ENCODE results near the gene NEBL.

NEBL gene

DNA sequence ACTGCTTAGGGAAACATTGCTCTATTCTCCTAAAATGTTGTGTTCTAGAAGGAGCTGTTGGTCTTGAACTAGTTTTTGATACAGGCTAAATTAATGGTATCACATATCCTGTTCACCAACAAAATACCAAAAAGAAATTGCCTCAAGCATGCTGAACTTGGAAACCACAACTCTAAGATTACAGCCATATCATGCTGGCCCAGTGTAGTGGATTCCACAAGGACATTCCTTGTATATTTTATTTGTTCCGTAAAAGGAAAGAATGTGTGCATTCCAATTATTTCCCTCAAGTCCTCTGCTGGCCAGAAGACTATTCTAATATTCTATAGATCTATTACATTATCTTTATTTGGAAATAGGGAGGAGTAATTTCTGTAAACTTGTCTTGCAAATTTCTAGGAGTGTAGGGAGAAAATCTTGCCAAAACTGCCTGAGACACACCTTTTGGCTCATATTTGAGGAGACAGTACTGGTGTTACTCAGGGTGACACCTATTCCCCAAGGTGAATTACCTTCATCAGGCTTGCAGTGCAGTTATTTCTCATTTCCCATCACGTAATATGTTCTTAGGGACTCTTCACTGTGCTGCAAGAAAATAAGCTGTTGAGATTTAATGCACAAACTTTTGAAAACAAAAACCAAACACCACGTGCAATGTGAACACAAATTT lies 1.9 kb upstream of the NEBL start (continued):
- TF ChIP-seq, protein P1, sequence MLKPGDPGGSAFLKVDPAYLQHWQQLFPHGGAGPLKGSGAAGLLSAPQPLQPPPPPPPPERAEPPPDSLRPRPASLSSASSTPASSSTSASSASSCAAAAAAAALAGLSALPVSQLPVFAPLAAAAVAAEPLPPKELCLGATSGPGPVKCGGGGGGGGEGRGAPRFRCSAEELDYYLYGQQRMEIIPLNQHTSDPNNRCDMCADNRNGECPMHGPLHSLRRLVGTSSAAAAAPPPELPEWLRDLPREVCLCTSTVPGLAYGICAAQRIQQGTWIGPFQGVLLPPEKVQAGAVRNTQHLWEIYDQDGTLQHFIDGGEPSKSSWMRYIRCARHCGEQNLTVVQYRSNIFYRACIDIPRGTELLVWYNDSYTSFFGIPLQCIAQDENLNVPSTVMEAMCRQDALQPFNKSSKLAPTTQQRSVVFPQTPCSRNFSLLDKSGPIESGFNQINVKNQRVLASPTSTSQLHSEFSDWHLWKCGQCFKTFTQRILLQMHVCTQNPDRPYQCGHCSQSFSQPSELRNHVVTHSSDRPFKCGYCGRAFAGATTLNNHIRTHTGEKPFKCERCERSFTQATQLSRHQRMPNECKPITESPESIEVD (tag by site-specific recombination; IDR thresholded peaks at IDR 0.05): no peak
- TF ChIP-seq ZNF610 (tag by site-specific recombination; IDR thresholded peaks at IDR 0.05; ENCODE audit: borderline replicate concordance) (no peak), ZNF501 (tag by site-specific recombination; IDR thresholded peaks at IDR 0.05) (no peak), ZNF426 (tag by site-specific recombination; IDR thresholded peaks at IDR 0.05) (no peak), ZNF707 (tag by site-specific recombination; IDR thresholded peaks at IDR 0.05) (no peak), ZNF521 (tag by site-specific recombination; IDR thresholded peaks at IDR 0.05) (no peak), KLF7 (tag by site-specific recombination; IDR thresholded peaks at IDR 0.05; ENCODE audit: borderline replicate concordance) (no peak)
- TF ChIP-seq, protein P2, sequence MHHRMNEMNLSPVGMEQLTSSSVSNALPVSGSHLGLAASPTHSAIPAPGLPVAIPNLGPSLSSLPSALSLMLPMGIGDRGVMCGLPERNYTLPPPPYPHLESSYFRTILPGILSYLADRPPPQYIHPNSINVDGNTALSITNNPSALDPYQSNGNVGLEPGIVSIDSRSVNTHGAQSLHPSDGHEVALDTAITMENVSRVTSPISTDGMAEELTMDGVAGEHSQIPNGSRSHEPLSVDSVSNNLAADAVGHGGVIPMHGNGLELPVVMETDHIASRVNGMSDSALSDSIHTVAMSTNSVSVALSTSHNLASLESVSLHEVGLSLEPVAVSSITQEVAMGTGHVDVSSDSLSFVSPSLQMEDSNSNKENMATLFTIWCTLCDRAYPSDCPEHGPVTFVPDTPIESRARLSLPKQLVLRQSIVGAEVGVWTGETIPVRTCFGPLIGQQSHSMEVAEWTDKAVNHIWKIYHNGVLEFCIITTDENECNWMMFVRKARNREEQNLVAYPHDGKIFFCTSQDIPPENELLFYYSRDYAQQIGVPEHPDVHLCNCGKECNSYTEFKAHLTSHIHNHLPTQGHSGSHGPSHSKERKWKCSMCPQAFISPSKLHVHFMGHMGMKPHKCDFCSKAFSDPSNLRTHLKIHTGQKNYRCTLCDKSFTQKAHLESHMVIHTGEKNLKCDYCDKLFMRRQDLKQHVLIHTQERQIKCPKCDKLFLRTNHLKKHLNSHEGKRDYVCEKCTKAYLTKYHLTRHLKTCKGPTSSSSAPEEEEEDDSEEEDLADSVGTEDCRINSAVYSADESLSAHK (tag by site-specific recombination; IDR thresholded peaks at IDR 0.05): no peak

DNA sequence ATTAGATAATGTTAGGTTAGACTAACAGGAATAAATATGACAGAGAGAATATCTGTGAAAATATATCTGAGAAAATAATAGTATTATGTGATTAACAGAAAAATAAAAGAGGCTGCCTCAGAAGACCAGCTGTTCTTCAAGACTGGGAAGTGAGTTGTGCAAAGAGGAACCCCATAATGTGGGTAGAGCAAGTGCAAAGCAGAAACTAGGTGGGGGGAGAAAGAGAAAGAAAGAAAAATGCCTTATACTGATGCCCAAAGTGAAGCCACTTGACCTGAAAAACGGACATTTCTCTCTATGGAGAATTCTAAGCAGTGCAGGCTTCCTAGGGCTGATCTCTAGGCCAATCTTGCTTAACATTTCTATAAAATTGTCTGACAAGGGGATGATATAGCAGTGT lies 3.8 kb downstream of the NEBL start:
- CTCF ChIA-PET: no interaction called here
- TF ChIP-seq ZNF610 (tag by site-specific recombination; IDR thresholded peaks at IDR 0.05; ENCODE audit: borderline replicate concordance) (no peak), ZBTB8A (tag by site-specific recombination; IDR thresholded peaks at IDR 0.05) (no peak), GLI4 (tag by site-specific recombination; IDR thresholded peaks at IDR 0.05) (no peak)
- TF ChIP-seq, protein P3, sequence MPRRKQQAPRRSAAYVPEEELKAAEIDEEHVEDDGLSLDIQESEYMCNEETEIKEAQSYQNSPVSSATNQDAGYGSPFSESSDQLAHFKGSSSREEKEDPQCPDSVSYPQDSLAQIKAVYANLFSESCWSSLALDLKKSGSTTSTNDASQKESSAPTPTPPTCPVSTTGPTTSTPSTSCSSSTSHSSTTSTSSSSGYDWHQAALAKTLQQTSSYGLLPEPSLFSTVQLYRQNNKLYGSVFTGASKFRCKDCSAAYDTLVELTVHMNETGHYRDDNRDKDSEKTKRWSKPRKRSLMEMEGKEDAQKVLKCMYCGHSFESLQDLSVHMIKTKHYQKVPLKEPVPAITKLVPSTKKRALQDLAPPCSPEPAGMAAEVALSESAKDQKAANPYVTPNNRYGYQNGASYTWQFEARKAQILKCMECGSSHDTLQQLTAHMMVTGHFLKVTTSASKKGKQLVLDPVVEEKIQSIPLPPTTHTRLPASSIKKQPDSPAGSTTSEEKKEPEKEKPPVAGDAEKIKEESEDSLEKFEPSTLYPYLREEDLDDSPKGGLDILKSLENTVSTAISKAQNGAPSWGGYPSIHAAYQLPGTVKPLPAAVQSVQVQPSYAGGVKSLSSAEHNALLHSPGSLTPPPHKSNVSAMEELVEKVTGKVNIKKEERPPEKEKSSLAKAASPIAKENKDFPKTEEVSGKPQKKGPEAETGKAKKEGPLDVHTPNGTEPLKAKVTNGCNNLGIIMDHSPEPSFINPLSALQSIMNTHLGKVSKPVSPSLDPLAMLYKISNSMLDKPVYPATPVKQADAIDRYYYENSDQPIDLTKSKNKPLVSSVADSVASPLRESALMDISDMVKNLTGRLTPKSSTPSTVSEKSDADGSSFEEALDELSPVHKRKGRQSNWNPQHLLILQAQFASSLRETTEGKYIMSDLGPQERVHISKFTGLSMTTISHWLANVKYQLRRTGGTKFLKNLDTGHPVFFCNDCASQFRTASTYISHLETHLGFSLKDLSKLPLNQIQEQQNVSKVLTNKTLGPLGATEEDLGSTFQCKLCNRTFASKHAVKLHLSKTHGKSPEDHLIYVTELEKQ (tag by site-specific recombination; IDR thresholded peaks at IDR 0.05; ENCODE audit: borderline replicate concordance): no peak

DNA sequence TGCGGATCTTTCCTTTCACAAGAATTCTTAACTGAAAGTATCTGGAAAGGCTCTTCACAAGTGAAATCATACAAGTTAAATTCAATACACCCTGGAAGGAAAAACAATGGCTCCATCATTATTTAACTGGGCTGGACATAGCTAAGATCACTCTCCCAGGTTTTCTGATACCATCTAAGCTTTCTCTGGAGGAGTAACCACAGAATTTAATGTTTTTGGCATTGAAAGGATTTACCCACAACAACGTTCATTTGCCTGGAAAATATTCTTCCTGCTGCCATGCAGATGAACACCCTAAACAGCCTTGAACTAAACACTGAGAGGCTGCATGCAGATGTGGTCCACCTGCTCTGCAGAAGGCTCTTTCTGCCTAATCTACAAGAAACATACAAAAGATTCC lies 4.3 kb downstream of the NEBL start:
- ChIA-PET CTCF (no interaction called here), POLR2A (no interaction called here)

More for the DNA sequence above, 3.8 kb downstream of the NEBL start:
- no peaks in the 10 kb centered on the region for H3K36me3 ChIP-seq (ENCODE audit: control insufficient read depth in 2 of 2, insufficient read depth in 1 of 2, low read length in 2 of 2)
- no peak overlapping the region for H3K27ac ChIP-seq (ENCODE audit: extremely low read depth, low read depth, low read length)
- peaks cover 20% of the 10 kb centered on the region for H3K4me1 ChIP-seq (ENCODE audit: control insufficient read depth, insufficient read depth, low read length)
- no peaks in the 10 kb centered on the region for H3K9me3 ChIP-seq (ENCODE audit: control insufficient read depth, insufficient read depth, low read depth, low read length)
- POLR2A ChIA-PET: no interaction called here
- H3K4me3 ChIP-seq (ENCODE audit: low read depth, low read length): no peak overlapping the region

More for the DNA sequence above, 4.3 kb downstream of the NEBL start:
- Histone ChIP-seq H3K36me3 (ENCODE audit: control insufficient read depth in 2 of 2, insufficient read depth in 1 of 2, low read length in 2 of 2) (no peaks in the 10 kb centered on the region), H3K9me3 (ENCODE audit: control insufficient read depth, insufficient read depth, low read depth, low read length) (no peaks in the 10 kb centered on the region), H3K27ac (ENCODE audit: extremely low read depth, low read depth, low read length) (no peak overlapping the region), H3K4me3 (ENCODE audit: low read depth, low read length) (no peak overlapping the region), H3K4me1 (ENCODE audit: control insufficient read depth, insufficient read depth, low read length) (peaks cover 24% of the 10 kb centered on the region)
- TF ChIP-seq ZNF501 (tag by site-specific recombination; IDR thresholded peaks at IDR 0.05): no peak
- TF ChIP-seq, protein P4, sequence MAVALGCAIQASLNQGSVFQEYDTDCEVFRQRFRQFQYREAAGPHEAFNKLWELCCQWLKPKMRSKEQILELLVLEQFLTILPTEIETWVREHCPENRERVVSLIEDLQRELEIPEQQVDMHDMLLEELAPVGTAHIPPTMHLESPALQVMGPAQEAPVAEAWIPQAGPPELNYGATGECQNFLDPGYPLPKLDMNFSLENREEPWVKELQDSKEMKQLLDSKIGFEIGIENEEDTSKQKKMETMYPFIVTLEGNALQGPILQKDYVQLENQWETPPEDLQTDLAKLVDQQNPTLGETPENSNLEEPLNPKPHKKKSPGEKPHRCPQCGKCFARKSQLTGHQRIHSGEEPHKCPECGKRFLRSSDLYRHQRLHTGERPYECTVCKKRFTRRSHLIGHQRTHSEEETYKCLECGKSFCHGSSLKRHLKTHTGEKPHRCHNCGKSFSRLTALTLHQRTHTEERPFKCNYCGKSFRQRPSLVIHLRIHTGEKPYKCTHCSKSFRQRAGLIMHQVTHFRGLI (tag by site-specific recombination; IDR thresholded peaks at IDR 0.05): no peak
- TF ChIP-seq, protein P1 (tag by site-specific recombination; IDR thresholded peaks at IDR 0.05): no peak
- TF ChIP-seq, protein P5, sequence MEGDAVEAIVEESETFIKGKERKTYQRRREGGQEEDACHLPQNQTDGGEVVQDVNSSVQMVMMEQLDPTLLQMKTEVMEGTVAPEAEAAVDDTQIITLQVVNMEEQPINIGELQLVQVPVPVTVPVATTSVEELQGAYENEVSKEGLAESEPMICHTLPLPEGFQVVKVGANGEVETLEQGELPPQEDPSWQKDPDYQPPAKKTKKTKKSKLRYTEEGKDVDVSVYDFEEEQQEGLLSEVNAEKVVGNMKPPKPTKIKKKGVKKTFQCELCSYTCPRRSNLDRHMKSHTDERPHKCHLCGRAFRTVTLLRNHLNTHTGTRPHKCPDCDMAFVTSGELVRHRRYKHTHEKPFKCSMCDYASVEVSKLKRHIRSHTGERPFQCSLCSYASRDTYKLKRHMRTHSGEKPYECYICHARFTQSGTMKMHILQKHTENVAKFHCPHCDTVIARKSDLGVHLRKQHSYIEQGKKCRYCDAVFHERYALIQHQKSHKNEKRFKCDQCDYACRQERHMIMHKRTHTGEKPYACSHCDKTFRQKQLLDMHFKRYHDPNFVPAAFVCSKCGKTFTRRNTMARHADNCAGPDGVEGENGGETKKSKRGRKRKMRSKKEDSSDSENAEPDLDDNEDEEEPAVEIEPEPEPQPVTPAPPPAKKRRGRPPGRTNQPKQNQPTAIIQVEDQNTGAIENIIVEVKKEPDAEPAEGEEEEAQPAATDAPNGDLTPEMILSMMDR (tag by site-specific recombination; IDR thresholded peaks at IDR 0.05): no peak
- TF ChIP-seq, protein P6, sequence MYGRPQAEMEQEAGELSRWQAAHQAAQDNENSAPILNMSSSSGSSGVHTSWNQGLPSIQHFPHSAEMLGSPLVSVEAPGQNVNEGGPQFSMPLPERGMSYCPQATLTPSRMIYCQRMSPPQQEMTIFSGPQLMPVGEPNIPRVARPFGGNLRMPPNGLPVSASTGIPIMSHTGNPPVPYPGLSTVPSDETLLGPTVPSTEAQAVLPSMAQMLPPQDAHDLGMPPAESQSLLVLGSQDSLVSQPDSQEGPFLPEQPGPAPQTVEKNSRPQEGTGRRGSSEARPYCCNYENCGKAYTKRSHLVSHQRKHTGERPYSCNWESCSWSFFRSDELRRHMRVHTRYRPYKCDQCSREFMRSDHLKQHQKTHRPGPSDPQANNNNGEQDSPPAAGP (tag by site-specific recombination; IDR thresholded peaks at IDR 0.05): no peak

Data from HEK293 (cell line).